OCI-M1 (cell line): ENCODE data around the gene MIGA1.
"Not testable (repeated sequence)": the region's sequence is repeated elsewhere in the genome, so short reads cannot be mapped to it uniquely, and the experiment has no call there.

Experiments used
- DNase-seq: peaks from one replicate; lab custom pipeline; 2025; lab: John Stamatoyannopoulos, UW

The MIGA1 gene

DNA sequence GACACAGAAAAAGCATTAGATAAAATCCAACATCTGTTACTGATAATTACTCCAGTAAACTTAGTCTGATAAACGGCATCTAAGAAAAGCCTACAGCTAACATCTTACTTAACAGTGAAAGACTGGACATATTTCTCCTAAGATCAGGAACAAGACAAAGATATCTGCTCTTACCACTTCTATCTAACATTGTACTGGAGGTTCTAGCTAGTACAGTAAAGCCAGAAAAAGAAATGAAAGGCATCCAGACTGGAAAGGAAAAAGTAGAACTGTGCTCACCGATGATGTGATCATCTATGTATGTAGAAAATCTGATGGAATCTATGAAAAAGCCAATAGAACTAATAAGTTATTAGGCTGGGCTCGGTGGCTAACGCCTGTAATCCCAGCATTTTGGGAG, 130.7 kb downstream of the MIGA1 start:
- no peak for DNase-seq

DNA sequence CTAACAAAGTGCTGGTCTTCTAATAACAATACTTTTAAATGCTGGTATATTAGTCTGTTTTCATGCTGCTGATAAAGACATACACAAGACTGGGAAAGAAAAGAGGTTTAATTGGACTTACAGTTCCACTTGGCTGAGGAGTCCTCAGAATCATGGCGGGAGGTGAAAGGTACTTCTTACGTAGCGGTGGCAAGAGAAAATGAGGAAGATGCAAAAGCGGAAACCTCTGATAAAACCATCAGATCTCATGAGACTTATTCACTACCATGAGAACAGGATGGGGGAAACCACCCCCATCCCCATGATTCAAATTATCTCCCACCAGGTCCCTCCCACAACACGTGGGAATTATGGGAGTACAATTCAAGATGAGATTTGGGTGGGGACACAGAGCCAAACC, 139.5 kb downstream of the MIGA1 start:
- not testable (repeated sequence) for DNase-seq

DNA sequence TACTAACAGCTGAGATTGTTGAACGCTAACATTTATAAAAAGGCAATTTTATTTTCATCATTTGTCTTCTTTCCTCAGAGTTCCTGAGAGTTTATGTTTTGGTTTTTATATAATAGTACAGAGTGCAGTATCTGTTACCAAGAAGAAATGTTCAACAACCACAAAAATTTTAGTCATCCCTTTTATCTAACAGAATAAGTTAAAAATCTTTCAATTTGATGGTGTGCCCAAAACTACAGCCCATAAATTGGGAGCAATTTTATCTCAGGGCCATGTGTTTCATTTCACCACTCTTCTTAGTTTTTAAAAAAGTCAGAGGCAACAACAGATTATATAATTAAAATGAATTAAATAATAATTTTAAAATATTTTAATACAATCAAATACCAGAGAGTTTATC, 146.1 kb downstream of the MIGA1 start:
- DNase-seq, result no peak

DNA sequence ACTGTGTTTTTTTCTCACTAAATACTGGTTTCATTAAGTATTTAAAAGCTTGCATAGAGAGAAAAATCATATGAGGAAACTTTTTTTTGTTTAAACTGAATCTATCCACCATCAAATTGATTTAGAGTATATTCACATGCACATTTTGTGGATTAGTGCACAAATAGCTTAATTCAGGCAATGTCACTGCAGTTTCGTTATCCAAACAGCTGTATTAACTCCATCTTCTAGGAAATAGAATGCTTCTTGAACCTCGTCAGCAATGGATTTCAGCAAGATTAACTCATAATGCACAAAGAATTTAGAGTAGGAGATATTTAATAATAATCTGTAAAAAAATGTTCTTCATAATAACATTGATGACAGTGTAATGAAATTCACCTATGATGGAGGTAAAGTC, 146.5 kb downstream of the MIGA1 start:
- DNase-seq, result peak; percentile 54

DNA sequence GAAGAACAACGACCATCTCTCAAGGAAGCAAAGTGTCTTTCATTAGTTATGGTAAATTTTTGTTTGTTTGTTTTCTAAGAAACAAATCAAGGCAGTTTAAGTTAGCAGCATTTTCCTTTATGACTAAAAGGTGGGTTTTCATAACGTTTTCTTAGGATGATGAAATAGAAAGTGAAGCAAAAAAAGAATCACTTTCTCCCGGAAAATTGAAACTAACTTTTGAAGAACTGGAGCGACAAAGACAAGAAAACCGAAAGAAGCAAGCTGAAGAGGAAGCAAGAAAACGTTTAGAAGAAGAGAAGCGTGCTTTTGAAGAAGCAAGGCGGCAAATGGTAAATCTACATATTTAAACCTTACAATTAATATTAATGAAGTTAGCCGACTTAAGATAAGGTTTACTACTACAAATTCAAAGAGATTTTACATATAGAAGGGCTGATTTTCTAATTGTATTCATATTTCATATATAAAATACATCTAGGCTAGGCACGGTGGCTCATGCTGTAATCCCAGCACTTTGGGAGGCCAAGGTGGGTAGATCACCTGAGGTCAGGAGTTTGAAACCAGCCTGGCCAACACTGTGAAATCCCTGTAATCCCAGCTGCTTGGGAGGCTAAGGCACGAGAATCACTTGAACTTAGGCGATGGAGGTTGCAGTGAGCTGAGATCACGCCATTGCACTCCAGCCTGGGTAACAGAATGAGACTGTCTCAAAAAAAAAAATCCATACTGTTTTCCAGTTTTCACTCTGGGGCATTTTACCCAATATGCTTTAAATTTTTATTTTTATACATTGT, 147.3 kb downstream of the MIGA1 start:
- peak; percentile 78 for DNase-seq

DNA sequence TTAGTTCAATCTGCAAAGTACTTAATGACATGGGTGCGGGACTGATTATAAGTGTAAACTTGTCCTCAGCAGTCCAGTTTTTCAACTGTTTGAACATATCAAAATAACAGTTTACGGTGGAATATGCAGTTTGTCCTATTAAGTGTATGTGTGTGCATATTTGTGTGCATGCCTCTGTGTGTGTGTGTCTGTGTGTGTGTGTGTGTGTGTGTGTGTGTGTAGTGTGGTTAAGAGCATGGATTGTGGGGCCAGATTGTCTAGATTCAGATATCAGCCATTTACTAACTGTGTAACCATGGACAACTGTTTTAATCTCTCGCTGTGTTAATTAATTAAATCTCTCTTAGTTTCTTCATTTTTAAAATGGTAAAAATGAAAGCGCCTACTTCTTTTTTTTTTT, 148.0 kb downstream of the MIGA1 start:
- DNase-seq, result peak; percentile 49
